Mesothelial cell of epicardium (in vitro differentiated cells): ENCODE data around the gene PELI2. TPM values are rescaled to one million over a fixed set of nuclear protein-coding genes. Genes with fewer than 3 reads are reported as not detected.

Source experiments
- DNase-seq, 2 experiments: peaks; one replicate each; pipeline ENCODE4 v3.0.0; 2021; ENCODE audit warnings: low spot score in 2 of 2; ENCODE audit not compliant: unreplicated experiment in 2 of 2
- H3K27ac Mint-ChIP-seq: 2 replicates; pipeline ENCODE4 v1.8.0; 2021; ENCODE audit warnings: mixed read lengths
- H3K27me3 Mint-ChIP-seq: 2 replicates; pipeline ENCODE4 v1.8.0; 2021; ENCODE audit warnings: low read depth, mixed read lengths
- H3K36me3 Mint-ChIP-seq: 2 replicates; pipeline ENCODE4 v1.8.0; 2021; ENCODE audit warnings: mixed read lengths
- H3K4me1 Mint-ChIP-seq: 2 replicates; pipeline ENCODE4 v1.8.0; 2021; ENCODE audit warnings: mixed read lengths
- H3K4me3 Mint-ChIP-seq: 2 replicates; pipeline ENCODE4 v1.8.0; 2021; ENCODE audit warnings: mild to moderate bottlenecking, moderate library complexity, mixed read lengths
- H3K9me3 Mint-ChIP-seq: 2 replicates; pipeline ENCODE4 v1.8.0; 2021; ENCODE audit warnings: mixed read lengths
- total RNA-seq: library from RNA; stranded (reverse); gene quantifications from 3 replicates; pipeline ENCODE4 v1.2.1, GENCODE V29; 2021
- TF ChIP-seq, protein P1 (sequence below): fragments of 200-600 bp; sonication (generic); IDR thresholded peaks from one replicate; pipeline ENCODE4 v1.5.0; 2021; ENCODE audit warnings: antibody characterized with exemption; ENCODE audit not compliant: unreplicated experiment

Gene PELI2
- total RNA-seq, 1 donor from 2014 or later: 10.0 TPM

DNA sequence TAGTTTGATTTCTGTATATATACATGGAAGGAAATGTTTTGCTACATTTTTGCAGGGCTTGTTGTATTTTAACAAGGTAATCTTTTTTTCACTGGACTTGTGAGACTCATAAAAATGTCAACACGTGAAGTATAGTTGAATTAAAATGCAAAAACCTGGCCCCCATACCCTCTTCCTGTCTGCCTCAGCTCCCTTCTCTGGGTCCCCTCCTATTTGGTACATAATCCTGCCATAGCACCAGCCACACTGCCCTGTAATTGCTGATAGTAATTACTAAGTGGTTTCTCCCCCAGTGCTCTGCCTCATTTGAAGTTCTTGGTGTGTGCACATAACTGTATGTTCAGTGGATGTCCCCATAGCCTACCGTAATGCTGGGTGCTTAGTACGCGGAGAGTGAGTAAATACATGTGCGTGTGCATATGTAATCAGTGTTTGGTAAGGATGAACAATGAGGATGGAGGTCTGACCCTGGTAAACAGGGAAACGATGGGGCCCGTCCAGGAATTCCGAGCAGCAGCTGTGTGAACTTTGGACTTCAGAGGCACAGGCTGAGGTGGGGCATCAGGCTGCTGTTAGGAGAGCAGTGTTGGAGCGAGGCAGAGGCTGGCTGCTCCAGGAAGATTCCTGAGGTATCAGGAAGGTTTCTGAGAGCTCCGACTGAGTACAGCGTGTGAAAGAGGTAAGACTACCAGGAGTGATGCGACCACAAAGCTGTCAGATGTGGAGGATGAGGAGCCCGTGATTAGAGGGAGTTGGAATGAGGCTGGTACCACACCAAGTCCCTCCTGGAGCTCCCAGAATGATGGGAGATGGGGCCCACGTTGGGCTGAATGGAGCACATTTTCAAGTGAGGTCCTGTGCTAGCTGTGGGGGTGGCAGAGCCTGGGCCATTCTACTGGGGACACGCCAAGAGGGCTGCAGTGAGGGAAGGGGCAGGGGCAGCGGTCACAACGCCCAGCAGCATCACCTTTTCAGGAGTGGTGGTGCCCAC is 106.8 kb downstream of the PELI2 start:
- Mint-ChIP-seq H3K27ac (no peak overlapping the region), H3K27me3 (no peaks in the 10 kb centered on the region), H3K4me3 (no peak overlapping the region)

DNA sequence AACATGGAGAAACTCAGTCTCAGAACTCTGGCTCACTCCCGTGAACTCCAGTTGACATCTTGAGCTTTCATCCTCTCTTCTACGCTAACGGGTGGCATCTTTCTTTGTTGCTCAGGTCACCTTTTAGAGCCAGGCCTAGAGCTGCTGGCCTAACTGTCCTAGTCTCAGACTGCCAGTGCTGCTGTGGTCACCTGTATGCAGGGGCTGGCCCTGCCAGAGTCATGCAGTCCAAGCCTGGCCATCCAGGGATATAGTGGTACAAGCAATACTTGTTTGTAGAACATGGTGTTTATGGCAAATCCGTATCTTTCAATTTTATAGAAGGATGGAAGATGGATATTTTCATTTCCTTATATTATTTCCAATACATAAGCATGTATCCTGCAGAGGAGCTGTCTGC is 117.2 kb downstream of the PELI2 start:
- no peak for DNase-seq
- Mint-ChIP-seq H3K4me3 (no peak overlapping the region), H3K27ac (no peak overlapping the region), H3K9me3 (peaks cover 19% of the 10 kb centered on the region), H3K36me3 (no peaks in the 10 kb centered on the region), H3K27me3 (no peaks in the 10 kb centered on the region), H3K4me1 (no peaks in the 10 kb centered on the region)
- TF ChIP-seq, protein P1, sequence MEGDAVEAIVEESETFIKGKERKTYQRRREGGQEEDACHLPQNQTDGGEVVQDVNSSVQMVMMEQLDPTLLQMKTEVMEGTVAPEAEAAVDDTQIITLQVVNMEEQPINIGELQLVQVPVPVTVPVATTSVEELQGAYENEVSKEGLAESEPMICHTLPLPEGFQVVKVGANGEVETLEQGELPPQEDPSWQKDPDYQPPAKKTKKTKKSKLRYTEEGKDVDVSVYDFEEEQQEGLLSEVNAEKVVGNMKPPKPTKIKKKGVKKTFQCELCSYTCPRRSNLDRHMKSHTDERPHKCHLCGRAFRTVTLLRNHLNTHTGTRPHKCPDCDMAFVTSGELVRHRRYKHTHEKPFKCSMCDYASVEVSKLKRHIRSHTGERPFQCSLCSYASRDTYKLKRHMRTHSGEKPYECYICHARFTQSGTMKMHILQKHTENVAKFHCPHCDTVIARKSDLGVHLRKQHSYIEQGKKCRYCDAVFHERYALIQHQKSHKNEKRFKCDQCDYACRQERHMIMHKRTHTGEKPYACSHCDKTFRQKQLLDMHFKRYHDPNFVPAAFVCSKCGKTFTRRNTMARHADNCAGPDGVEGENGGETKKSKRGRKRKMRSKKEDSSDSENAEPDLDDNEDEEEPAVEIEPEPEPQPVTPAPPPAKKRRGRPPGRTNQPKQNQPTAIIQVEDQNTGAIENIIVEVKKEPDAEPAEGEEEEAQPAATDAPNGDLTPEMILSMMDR: no peak

More for the DNA sequence above, 106.8 kb downstream of the PELI2 start:
- Mint-ChIP-seq H3K4me1 (peaks cover 7% of the 10 kb centered on the region), H3K36me3 (no peaks in the 10 kb centered on the region), H3K9me3 (peaks cover 6% of the 10 kb centered on the region)
- no peak for DNase-seq
- TF ChIP-seq, protein P1: no peak

DNA sequence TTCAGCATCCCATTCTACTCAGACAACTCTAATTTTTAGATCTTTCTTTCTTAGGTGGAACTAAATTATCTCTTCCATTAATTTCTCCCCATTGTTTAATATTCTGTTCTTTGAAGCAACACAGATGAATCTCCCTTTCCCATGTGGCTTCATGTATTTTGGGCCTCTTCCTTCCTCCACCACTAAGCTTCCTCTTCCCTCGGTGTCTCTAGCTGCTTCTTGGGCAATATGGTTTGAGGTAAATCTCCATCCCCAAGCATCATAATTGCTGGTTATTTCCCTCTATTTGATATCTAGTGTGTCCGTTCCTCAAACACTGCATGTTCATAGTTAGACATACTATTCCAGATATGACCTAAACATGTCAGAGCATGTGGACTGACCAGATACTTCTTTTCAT is 119.2 kb downstream of the PELI2 start:
- Mint-ChIP-seq H3K27ac (no peak overlapping the region), H3K27me3 (no peaks in the 10 kb centered on the region), H3K36me3 (no peaks in the 10 kb centered on the region), H3K4me1 (no peaks in the 10 kb centered on the region), H3K4me3 (no peak overlapping the region), H3K9me3 (peaks cover 6% of the 10 kb centered on the region)
- DNase-seq: no peak
- TF ChIP-seq, protein P1: no peak

DNA sequence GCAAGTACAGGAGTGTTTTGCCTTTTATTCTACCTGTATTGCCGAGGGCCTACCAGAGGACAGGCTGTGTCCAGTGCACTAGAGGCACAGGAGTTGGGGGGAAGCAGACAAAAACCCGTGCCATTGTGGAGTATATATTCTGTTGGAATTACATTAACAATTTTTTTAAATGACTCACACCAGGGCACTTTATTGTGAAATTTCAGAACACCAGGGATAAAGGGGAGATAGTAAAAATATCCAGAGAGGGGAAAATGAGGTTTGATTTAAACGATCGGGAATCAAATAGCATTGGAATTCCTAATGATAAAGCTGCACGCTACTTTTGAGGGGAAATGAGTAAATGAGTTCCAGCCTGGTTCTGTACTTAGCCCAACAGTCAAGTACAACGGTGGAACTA is 123.2 kb downstream of the PELI2 start:
- Mint-ChIP-seq H3K36me3 (no peaks in the 10 kb centered on the region), H3K27me3 (no peaks in the 10 kb centered on the region), H3K4me3 (no peak overlapping the region), H3K9me3 (no peaks in the 10 kb centered on the region), H3K27ac (no peak overlapping the region), H3K4me1 (no peaks in the 10 kb centered on the region)
- no peak for DNase-seq
- TF ChIP-seq, protein P1: no peak

DNA sequence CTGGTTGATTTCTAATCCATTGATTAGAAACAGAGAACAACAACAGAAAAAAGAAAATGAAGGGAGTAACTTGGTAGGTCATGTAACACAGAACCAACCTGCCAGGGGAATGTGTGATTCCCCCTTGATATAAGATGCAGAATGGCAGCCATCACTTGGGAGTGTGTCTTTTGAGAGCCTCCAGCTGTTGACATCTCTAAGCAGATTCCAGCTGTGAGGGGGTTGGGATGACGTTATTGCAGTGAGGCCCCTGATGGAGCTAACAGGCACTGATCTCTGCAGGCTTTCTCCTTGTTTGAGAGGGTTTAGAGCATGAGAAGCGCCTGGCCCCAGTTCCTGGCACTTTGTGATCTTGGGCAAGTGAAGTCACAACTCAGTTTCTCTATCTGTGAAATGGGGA is 124.9 kb downstream of the PELI2 start:
- Mint-ChIP-seq H3K9me3 (no peaks in the 10 kb centered on the region), H3K4me3 (no peak overlapping the region)
- TF ChIP-seq, protein P1: no peak

More for the DNA sequence above, 124.9 kb downstream of the PELI2 start:
- no peak for DNase-seq
- Mint-ChIP-seq H3K27me3 (no peaks in the 10 kb centered on the region), H3K4me1 (no peaks in the 10 kb centered on the region), H3K36me3 (no peaks in the 10 kb centered on the region), H3K27ac (no peak overlapping the region)
